NCI-H446 treated with DMSO at 0.1 percent for 48 hours (cell line): ENCODE data around the gene DLG3.

Experiments
- DNase-seq: peaks from one replicate; lab custom pipeline; 2025; lab: John Stamatoyannopoulos, UW

DLG3 gene

DNA sequence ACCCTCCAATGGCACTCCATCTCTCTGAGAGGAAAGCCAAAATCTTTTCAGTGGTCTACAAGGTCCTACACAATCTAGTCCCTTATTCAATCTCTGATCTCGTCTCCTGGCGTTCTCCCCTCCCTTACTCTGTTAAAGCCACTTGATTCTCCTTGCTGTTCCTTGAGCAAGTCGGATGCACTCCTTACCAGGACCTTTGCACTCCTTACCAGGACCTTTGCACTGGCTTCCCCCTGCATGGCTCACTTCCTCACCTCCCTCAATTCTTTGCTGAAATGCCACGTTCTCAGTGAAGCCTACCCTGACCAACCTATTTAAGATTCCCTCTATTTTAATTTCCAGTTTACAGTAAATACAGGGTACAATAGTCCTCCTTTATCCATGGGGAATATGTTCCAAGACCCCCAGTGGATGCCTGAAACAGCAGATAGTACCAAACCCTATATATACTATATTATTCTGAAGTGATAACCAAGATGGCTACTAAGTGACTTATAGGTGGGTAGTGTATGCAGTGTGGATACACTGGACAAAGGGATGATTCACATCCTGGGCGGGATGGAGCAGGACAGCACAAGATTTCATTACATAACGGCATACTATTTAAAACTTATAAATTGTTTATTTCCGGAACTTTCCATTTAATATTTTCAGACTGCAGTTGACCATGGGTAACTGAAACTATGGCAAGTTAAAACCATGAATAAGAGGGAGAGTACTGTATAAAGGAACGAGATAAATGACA, 6.5 kb upstream of the DLG3 start:
- no peak for DNase-seq

DNA sequence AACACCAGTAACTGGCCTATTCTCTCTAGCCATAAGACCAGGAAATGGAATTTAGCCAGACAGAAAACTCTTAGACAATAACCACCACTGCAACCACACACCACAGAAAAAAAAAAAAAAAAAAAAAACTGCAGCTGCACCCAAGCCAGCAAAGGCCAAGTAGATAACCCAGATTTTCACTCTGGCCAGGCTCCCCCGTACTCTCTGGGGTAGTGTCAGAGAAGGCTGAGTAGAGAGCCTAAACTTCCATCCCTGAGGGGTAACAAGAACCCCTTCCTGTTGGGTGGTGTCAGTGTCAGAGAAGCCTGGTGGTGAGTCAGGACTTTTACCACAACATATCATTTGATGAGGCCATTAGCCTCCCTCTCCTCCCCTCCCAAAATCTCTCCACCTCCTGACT, 5.6 kb upstream of the DLG3 start:
- DNase-seq, result no peak

DNA sequence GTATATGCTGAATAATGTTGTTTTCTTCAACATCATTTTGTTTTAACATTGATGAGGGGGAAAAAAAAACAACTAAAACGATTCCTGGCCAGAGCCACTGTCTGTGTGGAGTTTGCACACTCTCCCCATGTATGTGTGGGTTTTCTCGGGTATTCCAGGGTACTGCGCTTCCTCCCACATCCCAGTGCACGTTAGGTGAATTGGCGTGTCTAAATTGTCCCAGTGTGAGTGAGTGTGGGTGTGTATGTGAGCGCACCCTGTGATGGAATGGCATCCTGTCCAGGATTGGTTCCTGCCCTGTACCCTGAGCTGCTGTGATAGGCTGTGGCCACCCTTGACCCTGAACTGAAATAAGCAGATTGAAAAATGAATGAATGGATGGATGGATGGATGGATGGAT, 2.4 kb upstream of the DLG3 start:
- no peak for DNase-seq

DNA sequence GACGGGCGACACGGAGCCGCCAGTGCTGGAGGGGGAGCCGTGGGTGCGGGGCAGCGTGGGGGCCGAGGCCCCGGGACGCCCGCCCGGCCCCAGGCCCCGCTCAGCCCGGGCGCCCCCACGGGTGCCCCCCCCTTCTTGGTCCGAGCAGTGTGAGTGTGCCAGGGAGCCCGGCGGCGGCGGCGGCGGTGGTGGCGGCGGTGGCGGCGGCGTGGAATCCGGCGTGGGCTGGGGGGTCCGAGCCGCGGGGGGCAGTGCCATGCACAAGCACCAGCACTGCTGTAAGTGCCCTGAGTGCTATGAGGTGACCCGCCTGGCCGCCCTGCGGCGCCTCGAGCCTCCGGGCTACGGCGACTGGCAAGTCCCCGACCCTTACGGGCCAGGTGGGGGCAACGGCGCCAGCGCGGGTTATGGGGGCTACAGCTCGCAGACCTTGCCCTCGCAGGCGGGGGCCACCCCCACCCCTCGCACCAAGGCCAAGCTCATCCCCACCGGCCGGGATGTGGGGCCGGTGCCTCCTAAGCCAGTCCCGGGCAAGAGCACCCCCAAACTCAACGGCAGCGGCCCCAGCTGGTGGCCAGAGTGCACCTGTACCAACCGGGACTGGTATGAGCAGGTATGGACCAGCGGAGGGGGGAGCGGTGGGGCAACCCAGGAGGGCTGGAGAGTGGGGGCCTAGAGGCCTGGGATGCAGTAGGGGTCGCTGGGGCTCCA, 466 bp downstream of the DLG3 start:
- DNase-seq, result no peak

DNA sequence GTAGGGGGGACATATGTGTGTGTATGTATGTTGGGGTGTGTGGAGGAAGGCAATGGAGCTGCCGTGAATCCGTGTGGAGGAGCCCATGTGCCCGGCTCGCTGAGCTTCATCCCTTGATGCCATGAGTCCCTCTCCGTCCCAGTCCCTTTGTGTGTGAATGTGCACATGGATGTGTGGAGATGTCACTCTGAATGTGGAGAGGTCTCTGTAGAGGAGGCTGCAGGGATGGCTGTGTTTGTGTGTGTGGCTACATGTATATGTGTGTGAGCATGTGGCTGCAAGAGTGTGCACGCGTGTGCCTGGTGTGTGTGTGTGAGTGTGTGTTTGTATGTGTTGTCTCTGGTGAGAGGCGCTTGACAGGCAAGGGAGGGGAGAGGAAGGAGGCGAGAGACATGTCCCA, 1.3 kb downstream of the DLG3 start:
- DNase-seq, result no peak

DNA sequence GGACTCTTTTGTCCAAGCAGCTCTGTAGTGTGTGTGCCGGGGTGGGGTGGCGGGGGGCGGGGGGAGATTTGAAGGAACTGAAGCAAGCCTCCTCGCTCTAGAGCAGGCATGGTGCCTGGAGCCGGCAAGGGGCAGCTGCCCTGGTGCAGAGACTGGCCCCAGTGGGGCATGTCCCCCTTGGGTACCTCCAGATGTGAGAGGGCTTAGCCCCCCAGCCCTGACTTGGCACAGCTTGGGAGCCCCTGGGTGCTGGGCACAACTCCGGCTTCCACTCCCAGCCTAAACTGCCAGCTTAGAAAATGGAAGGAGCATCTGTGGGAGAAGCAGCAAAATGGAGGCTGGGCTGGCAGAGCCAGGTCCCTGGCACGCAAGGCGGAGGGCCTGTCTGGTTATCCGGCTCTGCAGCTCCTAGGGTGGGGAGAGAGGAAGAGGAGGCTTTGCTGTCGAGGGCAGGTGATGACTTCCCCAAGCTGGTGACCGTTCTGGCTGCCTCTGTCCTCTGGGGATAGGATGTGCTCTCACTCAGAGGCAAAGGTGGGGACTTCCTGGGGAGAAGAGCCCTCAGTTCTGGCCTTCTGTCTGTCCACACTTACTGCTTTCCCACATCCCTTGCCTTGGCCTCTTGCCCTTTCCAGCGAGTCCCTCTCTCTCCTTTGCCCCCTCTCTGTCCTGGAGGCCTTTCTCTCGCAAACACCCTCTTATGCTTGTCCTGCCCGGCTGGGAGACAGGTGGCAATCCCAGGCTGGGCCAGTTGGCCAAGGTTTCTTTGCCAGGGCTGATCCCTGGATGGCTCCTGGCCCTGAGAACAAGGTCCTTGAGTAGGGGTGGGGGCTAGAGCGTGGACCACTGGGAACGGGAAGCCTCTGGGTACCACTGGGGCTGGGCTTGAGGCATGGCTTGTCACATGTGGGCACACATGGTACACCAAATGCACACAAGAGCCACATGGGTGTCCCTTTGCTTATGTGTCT, 2.0 kb downstream of the DLG3 start:
- DNase-seq, result no peak

DNA sequence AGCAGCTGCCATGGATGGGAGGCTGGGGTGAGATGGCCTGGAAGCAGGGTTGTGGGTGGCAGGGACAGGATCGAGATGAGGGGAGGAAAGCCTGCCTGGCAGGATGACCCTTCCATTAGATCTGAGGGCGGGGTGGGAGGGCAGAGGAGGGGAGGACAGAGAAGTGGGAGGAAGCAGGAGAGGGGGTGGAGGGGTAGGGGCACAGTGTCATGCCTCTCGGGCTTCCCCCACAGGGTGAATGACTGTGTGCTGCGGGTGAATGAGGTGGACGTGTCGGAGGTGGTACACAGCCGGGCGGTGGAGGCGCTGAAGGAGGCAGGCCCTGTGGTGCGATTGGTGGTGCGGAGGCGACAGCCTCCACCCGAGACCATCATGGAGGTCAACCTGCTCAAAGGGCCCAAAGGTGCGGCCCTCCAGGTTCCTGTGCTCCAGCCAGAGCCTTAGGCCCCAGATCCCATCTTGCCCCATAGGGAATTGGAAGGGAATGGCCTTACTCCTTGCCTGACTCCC, 4.9 kb downstream of the DLG3 start:
- DNase-seq, result no peak

DNA sequence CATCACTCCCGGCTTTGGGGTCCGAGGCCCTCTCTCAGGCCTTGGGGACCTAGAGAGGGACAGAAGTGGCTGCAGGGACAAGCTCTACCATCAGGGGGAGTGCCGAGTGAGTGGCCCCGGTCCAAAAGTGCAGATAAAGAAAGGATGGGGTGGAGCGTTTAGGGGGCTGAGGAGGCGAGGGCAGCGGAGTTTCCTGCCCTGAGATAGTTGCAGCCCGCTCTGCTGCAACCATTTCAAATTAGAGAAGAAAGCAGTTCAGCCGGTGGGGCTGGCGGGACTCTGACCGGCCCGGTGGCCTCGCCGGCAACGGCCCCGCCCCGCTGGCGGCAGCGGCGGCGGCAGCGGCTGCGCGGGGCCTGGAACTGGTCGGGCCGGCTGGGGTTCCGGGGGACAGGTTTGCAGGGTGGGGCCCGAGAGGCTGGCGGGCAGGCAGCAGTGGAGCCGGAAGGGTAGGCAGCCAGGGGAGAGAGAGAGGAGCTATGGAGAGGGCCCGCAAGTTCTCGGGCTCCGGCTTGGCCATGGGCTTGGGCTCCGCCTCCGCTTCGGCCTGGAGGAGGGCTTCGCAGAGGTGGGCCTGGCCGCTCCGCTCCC, 7.6 kb downstream of the DLG3 start:
- no peak for DNase-seq

DNA sequence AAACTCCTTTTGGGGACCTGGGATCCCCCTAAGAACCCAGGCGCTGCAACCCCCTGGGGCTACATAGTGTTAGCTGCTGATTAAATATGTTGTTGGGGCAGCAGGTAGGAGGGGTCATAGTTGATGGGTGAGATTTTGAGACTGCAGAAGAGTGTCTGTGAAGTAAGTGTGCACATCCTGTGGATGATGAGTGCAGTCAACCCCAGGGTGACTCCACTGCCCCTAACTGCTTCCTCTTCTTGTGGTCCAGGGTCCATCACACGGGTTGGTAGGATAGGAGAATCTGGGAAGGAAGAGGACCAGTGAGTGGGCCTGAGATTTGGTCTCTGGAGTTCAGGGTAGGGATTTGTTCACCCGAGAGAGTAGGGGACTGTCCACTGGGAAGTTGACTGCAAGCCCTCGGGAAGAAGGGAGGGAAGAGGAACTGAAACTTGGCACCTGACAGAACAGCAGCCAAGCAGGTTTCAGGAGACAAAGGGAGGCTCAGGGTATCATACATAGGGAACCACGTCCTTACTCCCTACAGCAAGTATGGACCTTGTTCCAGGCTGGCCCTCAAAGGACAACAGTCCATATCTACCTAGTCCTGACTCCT, 8.5 kb downstream of the DLG3 start:
- DNase-seq, result no peak

DNA sequence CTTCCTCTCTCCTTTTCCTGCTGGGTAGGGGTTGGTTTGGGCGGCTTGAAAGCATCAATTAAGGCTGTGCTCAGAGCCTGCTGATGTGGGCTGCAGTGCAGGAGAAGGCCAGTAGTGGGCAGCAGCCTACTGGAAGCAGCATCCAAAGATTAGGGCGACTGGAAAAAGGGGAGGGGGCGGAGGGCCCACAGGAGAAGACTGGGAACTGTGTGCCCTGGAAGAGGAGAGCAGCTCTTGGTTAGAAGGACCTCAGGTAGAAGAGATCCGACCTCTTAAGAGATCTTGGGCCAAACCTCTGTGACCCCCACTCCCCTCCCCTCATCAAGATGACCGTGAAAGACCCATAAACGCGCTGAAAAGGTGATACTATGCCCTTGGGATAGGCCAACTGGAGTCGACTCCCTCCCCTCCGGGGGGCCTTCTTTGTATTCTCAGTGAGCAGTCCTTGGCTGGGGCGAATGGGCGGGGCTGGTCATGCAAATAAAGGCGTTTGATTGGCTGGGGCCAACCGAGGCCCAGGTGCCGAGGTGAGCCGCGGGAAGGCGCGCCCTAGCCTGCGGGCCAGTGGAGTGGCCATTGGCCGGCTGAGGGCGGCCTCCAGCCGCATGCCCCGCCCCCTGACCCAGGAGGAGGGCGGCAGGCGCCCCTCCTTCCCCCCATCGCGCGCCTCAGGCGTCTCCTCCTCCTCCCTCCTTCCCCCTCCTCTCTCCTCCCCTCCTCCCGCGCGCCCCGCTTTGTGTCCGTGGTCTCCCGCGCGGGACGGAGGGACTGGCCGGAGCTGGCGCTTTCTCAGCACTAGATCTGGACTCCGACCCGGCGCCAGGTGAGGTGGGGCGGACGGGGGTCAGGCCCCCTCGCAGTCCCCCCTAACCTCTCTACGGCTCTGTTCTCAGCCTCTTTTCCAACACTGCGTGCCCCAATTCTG, 10.1 kb downstream of the DLG3 start:
- peak; percentile 71 for DNase-seq

DNA sequence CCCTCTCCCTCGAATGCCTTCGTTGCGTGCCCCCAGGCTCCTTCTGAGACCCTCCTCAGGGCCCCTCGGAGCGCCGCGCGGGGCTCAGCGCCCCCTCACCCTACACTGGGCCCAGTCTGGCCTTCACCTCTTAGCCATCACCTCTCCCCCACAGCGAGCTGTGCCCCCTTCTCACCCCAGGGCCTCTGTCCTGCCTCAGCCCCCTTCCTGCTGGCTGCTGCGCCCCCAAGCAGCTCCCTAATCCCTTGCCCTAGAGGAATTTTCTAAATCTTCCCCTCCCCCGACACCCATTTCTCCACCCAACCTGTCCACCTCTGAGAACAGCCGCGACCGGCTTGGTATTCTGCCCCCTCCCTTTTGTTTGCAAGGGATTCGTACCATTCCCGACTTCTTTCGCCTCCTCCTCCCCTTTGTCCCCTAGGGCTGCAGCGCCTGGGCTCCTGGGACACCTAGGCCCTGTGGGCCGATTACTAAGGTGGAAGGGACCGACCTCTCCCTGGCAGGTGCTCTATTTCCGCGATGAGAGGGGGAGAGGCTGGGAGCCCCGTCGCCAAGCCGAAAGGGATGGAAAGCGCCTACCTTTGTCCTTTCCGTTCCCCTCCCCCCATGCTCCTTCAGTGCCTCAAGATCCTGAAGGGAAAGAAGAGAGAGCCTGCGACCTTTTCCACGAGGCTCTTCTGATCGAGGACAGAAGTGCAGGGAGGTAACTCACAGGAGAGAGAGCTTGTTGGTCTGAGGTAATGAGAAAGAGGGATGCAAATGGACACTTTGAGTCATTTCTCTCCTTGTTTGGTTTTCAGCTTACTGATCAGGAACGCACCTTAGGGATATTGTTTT, 10.9 kb downstream of the DLG3 start:
- DNase-seq, result no peak

DNA sequence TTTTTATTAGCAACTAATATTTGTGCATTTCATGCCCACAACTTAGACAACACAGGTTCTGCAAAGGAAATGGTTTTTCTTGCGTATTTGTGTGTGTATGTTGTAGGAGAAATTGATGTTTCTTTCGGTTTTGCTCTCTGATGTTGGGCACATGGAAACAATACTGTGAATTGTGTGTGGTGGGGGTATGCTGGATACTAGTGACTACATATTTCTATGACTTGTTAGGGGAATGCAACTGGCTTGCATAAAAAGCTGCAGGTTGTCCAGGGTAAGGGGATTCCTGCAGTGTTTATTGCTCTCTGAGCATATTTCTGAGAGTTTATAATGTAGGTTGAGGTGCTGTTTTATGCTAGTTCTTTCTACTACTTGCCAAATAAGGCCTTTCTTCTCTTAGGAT, 11.6 kb downstream of the DLG3 start:
- no peak for DNase-seq

DNA sequence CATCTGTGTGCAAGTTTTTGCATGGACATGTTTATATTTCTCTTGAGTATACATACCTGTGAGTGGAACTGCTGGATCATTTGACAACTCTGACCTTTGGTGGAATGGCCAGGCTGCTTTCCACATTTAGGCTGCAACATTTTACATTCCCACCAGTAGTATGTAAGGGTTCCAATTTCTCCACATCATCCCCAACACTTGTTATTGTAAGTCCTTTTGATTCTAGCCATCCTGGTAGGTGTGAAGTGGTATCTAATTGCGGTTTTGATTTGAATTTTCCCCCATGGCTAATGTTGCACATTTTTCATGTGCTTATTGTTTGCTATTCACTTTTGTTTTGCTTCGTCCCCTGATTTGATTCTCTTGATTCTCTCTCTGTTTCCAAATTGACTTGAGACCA, 16.4 kb downstream of the DLG3 start:
- DNase-seq, result no peak

DNA sequence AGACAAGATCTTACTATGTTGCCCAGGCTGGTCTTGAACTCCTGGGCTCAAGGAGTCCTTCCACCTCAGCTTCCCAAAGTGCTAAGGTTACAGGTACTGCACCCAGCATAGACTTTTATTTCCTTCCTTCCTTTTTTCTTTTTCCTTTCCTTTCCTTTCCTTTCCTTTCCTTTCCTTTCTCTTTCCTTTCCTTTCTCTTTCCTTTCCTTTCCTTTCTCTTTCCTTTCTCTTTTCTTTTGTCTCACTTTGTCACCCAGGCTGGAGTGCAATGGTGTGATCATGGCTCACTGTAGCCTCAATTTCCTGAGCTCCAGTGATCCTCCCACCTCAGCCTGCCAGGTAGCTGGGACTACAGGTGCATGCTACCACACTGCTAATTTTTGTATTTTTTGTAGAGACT, 19.4 kb downstream of the DLG3 start:
- DNase-seq, result no peak

DNA sequence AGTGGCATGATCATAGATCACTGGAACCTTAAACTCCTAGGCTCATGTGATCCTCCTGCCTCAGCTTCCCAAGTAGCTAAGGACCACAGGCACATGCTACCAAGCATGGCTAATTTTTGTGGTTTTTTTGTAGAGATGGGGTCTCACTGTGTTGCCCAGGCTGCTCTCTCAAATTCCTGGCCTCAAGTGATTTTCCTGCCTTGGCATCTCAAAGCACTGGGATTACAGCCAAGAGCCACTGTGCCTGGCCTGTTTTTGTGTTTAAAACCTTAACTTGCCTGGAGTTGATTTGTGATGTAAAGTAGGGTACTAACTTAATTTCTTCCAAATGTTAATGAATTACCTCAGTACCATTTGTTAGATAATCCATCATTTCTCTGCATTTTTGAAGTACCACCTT, 22.3 kb downstream of the DLG3 start:
- DNase-seq, result no peak

DNA sequence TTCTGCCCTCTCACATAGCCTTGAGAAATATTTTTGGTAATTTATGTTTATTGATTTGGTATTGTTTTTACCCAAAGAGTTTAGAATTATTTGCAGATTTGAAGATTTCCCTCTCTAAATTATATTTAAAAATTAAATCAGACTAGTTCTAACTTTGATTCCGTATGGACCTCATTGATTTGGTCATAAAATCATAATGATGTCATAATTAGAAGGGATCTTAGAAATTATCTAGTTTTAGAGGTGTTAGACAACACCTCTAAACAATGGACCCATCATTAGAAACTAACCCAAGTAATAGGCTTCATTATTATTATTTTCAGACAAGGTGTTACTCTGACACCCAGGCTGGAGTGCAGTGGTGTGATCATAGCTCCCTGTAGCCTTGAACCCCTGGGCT, 24.1 kb downstream of the DLG3 start:
- DNase-seq, result no peak

DNA sequence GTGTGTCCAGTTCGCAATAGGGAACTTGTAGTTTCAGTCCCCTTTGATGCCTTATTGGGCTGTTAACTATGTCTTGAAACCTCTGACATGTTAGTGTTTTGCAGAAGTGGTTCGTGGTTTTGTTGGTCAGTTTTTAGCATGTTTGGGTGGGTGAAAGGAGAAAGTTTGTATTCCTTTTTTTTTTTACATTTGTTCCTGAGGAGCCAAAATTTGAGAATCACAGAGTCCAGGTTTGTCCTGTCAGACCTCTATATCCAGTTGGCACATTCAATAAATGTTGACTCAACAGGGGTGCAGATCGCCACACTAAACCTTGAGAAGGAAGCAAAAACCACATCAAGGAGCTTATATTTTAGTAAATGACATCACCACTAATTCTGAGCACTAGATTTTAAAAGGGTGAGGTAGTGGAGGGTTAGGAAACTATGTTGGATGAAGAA, 26.2 kb downstream of the DLG3 start:
- DNase-seq, result no peak

DNA sequence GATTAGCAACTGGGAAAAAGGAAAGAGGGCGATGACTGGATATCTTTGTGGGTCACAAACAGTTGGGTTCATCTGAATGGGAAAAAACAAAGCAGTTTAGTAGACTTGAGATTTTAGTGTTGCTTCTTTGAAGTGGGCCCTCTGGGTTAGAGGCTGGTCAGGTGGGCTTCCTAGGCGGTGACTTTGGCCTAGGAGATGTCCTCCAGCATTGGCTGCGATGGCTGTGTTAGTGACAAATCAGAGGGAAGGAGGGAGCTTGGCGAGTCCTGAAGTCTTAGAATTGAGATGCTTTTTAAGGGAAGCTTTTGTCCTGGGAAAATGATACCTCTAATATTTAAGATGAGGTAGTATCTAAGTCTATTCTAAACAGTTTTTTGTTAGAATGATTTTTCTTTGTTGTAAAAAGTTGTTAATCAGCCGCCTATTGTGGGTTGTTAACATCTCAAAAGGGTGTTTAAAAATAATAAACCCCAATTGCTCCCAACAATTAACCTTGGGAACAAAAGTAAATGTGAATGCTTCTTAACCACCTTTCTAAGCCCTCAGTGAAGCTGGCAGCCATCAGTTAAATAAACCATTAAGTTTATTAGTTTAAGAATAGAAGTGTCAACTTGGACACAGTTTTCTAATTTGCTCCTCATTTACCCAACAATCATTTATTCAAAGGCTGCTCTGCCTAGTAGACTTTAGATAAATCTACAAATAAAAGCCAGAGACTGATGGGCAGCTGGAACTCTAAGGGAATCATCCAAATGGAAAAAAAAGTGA, 31.7 kb downstream of the DLG3 start:
- DNase-seq, result no peak
